Keratinocyte (primary cell): ENCODE measurements around the gene LTBP2. TPM values are rescaled to one million over a fixed set of nuclear protein-coding genes. Genes with fewer than 3 reads are reported as not detected.

Source experiments
- DNase-seq: peaks from one replicate; pipeline ENCODE4 v3.0.0-alpha.2; 2011; ENCODE audit warnings: low read depth, missing footprints, low spot score
- FAIRE-seq: peaks from 2 replicates; lab custom pipeline; 2011; peaks lifted over from hg19 to GRCh38; lab: Jason Lieb, UNC
- H2AFZ ChIP-seq: 2 replicates; pipeline ENCODE4 v1.6.0; 2012; ENCODE audit warnings: low read length, control low read depth, inconsistent platforms; ENCODE audit not compliant: control insufficient read depth
- H3K27ac ChIP-seq: 2 replicates; pipeline ENCODE4 v1.5.1; 2011; ENCODE audit warnings: low read length; ENCODE audit not compliant: control insufficient read depth, insufficient read depth
- H3K27me3 ChIP-seq: 3 replicates; pipeline ENCODE4 v1.6.0; 2011; ENCODE audit warnings: low read length; ENCODE audit not compliant: control insufficient read depth, insufficient read depth; ENCODE audit errors: extremely low read depth
- H3K36me3 ChIP-seq, 2 experiments: 2 replicates in 1 of 2; 3 replicates in 1 of 2; pipeline ENCODE4 v1.5.1; 2011; ENCODE audit warnings: low read length in 2 of 2, mild to moderate bottlenecking in 1 of 2; ENCODE audit not compliant: control insufficient read depth in 2 of 2, insufficient read depth in 2 of 2; ENCODE audit errors: extremely low read depth in 1 of 2
- H3K4me1 ChIP-seq: 3 replicates; pipeline ENCODE4 v1.5.1; 2011; ENCODE audit warnings: low read length; ENCODE audit not compliant: control insufficient read depth, insufficient read depth; ENCODE audit errors: extremely low read depth
- H3K4me2 ChIP-seq: 3 replicates; pipeline ENCODE4 v1.6.0; 2011; ENCODE audit warnings: low read depth, low read length; ENCODE audit not compliant: control insufficient read depth, insufficient read depth; ENCODE audit errors: extremely low read depth
- H3K4me3 ChIP-seq, 3 experiments: fragments of 200-600 bp in 1 of 3; sonication (generic) in 1 of 3; 2 replicates in 2 of 3; 3 replicates in 1 of 3; pipeline ENCODE4 v1.5.1; 2011 to 2016; ENCODE audit warnings: low read length in 3 of 3, mild to moderate bottlenecking in 3 of 3, control low read depth in 2 of 3, inconsistent platforms in 1 of 3, low read depth in 1 of 3, mixed read lengths in 1 of 3, mixed run types in 1 of 3, moderate library complexity in 1 of 3; ENCODE audit not compliant: control insufficient read depth in 2 of 3, insufficient read depth in 2 of 3; ENCODE audit errors: extremely low read depth in 1 of 3
- H3K79me2 ChIP-seq: 2 replicates; pipeline ENCODE4 v1.6.0; 2012; ENCODE audit warnings: low read length; ENCODE audit not compliant: control insufficient read depth, insufficient read depth
- H3K9ac ChIP-seq: 3 replicates; pipeline ENCODE4 v1.6.0; 2011; ENCODE audit warnings: low read length; ENCODE audit not compliant: control insufficient read depth, insufficient read depth; ENCODE audit errors: extremely low read depth
- H3K9me1 ChIP-seq: 3 replicates; pipeline ENCODE4 v1.6.0; 2011; ENCODE audit warnings: low read length; ENCODE audit not compliant: control insufficient read depth, insufficient read depth; ENCODE audit errors: extremely low read depth
- H3K9me3 ChIP-seq: 2 replicates; pipeline ENCODE4 v1.5.1; 2012; ENCODE audit warnings: low read depth, low read length; ENCODE audit not compliant: control insufficient read depth
- H4K20me1 ChIP-seq: 3 replicates; pipeline ENCODE4 v1.6.0; 2011; ENCODE audit warnings: low read length; ENCODE audit not compliant: control insufficient read depth, insufficient read depth; ENCODE audit errors: extremely low read depth
- CTCF ChIP-seq, 3 experiments: IDR thresholded peaks in 1 of 3; conservative IDR thresholded peaks in 1 of 3; optimal IDR thresholded peaks in 1 of 3; 2 replicates in 2 of 3; 3 replicates in 1 of 3; pipeline versions ENCODE3 to v1.5.1; 2011; ENCODE audit warnings: low read length in 3 of 3, mild to moderate bottlenecking in 3 of 3, moderate library complexity in 2 of 3, control low read depth in 1 of 3, inconsistent platforms in 1 of 3; ENCODE audit not compliant: insufficient read depth in 2 of 3; ENCODE audit errors: extremely low read depth in 1 of 3
- EZH2 ChIP-seq: IDR thresholded peaks from one replicate; pipeline ENCODE4 v1.6.1; 2012; ENCODE audit warnings: inconsistent platforms, mild to moderate bottlenecking, low read length, moderate library complexity
- dilution Hi-C: fragments of 300-500 bp; cut with MboI; formaldehyde crosslinking; loops from one replicate; pipeline ENCODE4 v1.7.0; 2020; ENCODE audit warnings: low sequenced_read_pairs; ENCODE audit not compliant: extremely low pct_ligation_motif_present
- polyA plus RNA-seq, 5 experiments: library from polyadenylated mRNA; depleted of rRNA in 3 of 5; stranded (reverse) in 3 of 5; stranded (forward) in 1 of 5; unstranded in 1 of 5; fragments of >200 nt; gene quantifications; 1 replicate in 1 of 5; 2 replicates in 3 of 5; 3 replicates in 1 of 5; pipeline versions ENCODE4 v1.2.1 to v1.2.3, GENCODE V29; 2011 to 2012; ENCODE audit warnings: missing spikeins in 2 of 5, low read depth in 1 of 5, low replicate concordance in 1 of 5

LTBP2 gene
- polyA plus RNA-seq, 1 donor (not counting 4 experiments of a cell fraction or from before 2014, with no cell fraction given) = 23.9 TPM

- Histone ChIP-seq H3K4me3 (peak overlapping the region; percentile 43 to 55 (median 47)), H3K9ac (peak overlapping the region; percentile 88), H3K36me3 (peaks cover 1 to 17% of the 10 kb centered on the region in 2 experiments), H3K4me2 (peak overlapping the region; percentile 82), H3K9me1 (no peaks in the 10 kb centered on the region), H3K9me3 (no peaks in the 10 kb centered on the region), H3K4me1 (peaks cover 81% of the 10 kb centered on the region), H3K27ac (peak overlapping the region; percentile 99), H3K79me2 (peaks cover 35% of the 10 kb centered on the region), H3K27me3 (no peaks in the 10 kb centered on the region), H4K20me1 (no peaks in the 10 kb centered on the region), H2AFZ (no peak overlapping the region)
- peak; percentile 99 for DNase-seq
- dilution Hi-C loops = no loop called here
- peak; percentile 90 for FAIRE-seq
- TF ChIP-seq EZH2 (no peak), CTCF (optimal IDR thresholded peaks at IDR 0.05 in 1 of 3, IDR thresholded peaks at IDR 0.05 in 1 of 3, conservative IDR thresholded peaks at IDR 0.05 in 1 of 3; ENCODE audit: extremely low read depth in 1 of 3, insufficient read depth in 2 of 3, low read length in 3 of 3) (no peak)
Measured at GRCh38 chr14:74566174-74567141, 45.6 kb downstream of the LTBP2 start.

DNA sequence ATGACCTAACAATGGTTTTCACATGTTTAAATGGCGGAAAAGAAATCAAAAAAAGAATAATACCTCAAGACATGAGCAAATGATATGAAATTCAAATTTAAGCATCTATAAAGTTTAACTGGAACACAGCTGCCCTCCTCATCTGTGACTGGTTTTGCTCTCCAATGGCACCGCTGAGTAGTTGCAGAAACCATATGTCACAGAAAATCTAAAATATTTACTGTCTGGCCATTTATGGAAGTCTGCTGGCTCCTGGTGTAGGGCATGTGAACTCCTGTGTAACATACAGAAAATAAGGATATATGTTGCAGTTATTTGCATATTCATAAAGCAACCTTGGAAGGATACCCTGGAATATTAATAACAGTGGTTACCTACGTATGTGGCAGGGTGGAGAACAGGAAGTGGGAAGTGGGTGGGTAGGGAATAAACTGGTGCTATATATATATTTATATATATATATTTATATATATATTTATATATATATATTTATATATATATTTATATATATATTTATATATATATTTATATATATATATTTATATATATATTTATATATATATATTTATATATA lies 48.4 kb downstream of the LTBP2 start:
- Histone ChIP-seq H3K9me3 (no peaks in the 10 kb centered on the region), H3K27ac (no peak overlapping the region), H3K4me2 (no peak overlapping the region), H4K20me1 (no peaks in the 10 kb centered on the region), H3K9me1 (no peaks in the 10 kb centered on the region), H3K9ac (no peak overlapping the region), H3K4me3 (no peak overlapping the region), H3K4me1 (peaks cover 53% of the 10 kb centered on the region), H3K79me2 (peaks cover 44% of the 10 kb centered on the region), H3K36me3 (peaks cover 13 to 14% of the 10 kb centered on the region in 2 experiments), H3K27me3 (no peaks in the 10 kb centered on the region), H2AFZ (no peak overlapping the region)
- TF ChIP-seq EZH2 = no peak
- TF ChIP-seq CTCF (optimal IDR thresholded peaks at IDR 0.05 in 1 of 3, IDR thresholded peaks at IDR 0.05 in 1 of 3, conservative IDR thresholded peaks at IDR 0.05 in 1 of 3; ENCODE audit: extremely low read depth in 1 of 3, insufficient read depth in 2 of 3, low read length in 3 of 3) = no peak
- DNase-seq (no peak), FAIRE-seq (no peak)
- dilution Hi-C loops = no loop called here
